ENCODE measurements around the gene CFAP53. TPM values are rescaled to one million over a fixed set of nuclear protein-coding genes. Genes with fewer than 3 reads are reported as not detected.

The CFAP53 gene
- polyA plus RNA-seq, 1 donor from 2014 or later, result 0.64 TPM

- no peak overlapping the region for H3K9ac ChIP-seq (ENCODE audit: low read length)
- no peaks in the 10 kb centered on the region for H3K36me3 ChIP-seq (ENCODE audit: insufficient read depth, low read length)
- no peaks in the 10 kb centered on the region for H3K9me2 ChIP-seq (ENCODE audit: insufficient read depth, low read length)
- H3K27me3 ChIP-seq (ENCODE audit: insufficient read depth, low read depth, low read length), result no peaks in the 10 kb centered on the region
- no peak overlapping the region for H3K27ac ChIP-seq (ENCODE audit: low read length)
- no peaks in the 10 kb centered on the region for H3K9me3 ChIP-seq (ENCODE audit: low read length)
- H3K79me2 ChIP-seq (replicated peaks; ENCODE audit: insufficient read depth, low read length), result no peaks in the 10 kb centered on the region
- no peak overlapping the region for H2AFZ ChIP-seq (ENCODE audit: low read depth, low read length)
- no peaks in the 10 kb centered on the region for H3F3A ChIP-seq (ENCODE audit: insufficient read depth, low read length, poor library complexity, severe bottlenecking)
- H4K20me1 ChIP-seq (ENCODE audit: insufficient read depth), result no peaks in the 10 kb centered on the region
- no peak overlapping the region for H3K4me2 ChIP-seq (ENCODE audit: low read length)
- TF ChIP-seq REST (IDR thresholded peaks at IDR 0.05; ENCODE audit: borderline replicate concordance) (no peak), SMC3 (conservative IDR thresholded peaks at IDR 0.05; ENCODE audit: poor library complexity) (no peak), RAD21 (conservative IDR thresholded peaks at IDR 0.05) (no peak), CTCF (IDR thresholded peaks at IDR 0.05; ENCODE audit: poor library complexity, severe bottlenecking) (no peak), EZH2 (IDR thresholded peaks at IDR 0.05; ENCODE audit: borderline replicate concordance, insufficient read depth, low read length, poor library complexity, severe bottlenecking) (no peak), MXI1 (conservative IDR thresholded peaks at IDR 0.05; ENCODE audit: poor library complexity, severe bottlenecking) (no peak), TAF1 (IDR thresholded peaks at IDR 0.05; ENCODE audit: low read depth) (no peak), POLR2AphosphoS5 (IDR thresholded peaks at IDR 0.05) (no peak), EP300 (conservative IDR thresholded peaks at IDR 0.05; ENCODE audit: poor library complexity, severe bottlenecking) (no peak)
- no peak overlapping the region for H3K4me3 ChIP-seq (ENCODE audit: low read length)
These were observed 82.7 kb downstream of the CFAP53 start for GRCh38 chr18:50183556-50183955.

- Histone ChIP-seq H3K36me3 (ENCODE audit: insufficient read depth, low read length) (no peaks in the 10 kb centered on the region), H3K27ac (ENCODE audit: low read length) (no peak overlapping the region), H4K20me1 (ENCODE audit: insufficient read depth) (no peaks in the 10 kb centered on the region), H3F3A (ENCODE audit: insufficient read depth, low read length, poor library complexity, severe bottlenecking) (no peaks in the 10 kb centered on the region), H3K79me2 (replicated peaks; ENCODE audit: insufficient read depth, low read length) (no peaks in the 10 kb centered on the region), H3K9me3 (ENCODE audit: low read length) (no peaks in the 10 kb centered on the region), H3K9me2 (ENCODE audit: insufficient read depth, low read length) (no peaks in the 10 kb centered on the region), H3K9ac (ENCODE audit: low read length) (no peak overlapping the region), H3K4me3 (ENCODE audit: low read length) (no peak overlapping the region), H3K4me2 (ENCODE audit: low read length) (no peak overlapping the region), H3K27me3 (ENCODE audit: insufficient read depth, low read depth, low read length) (no peaks in the 10 kb centered on the region), H2AFZ (ENCODE audit: low read depth, low read length) (no peak overlapping the region)
- no peak for TF ChIP-seq SMC3 (conservative IDR thresholded peaks at IDR 0.05; ENCODE audit: poor library complexity)
- TF ChIP-seq MXI1 (conservative IDR thresholded peaks at IDR 0.05; ENCODE audit: poor library complexity, severe bottlenecking), result no peak
- TF ChIP-seq EZH2 (IDR thresholded peaks at IDR 0.05; ENCODE audit: borderline replicate concordance, insufficient read depth, low read length, poor library complexity, severe bottlenecking), result no peak
- TF ChIP-seq CTCF (IDR thresholded peaks at IDR 0.05; ENCODE audit: poor library complexity, severe bottlenecking), result no peak
- no peak for TF ChIP-seq TAF1 (IDR thresholded peaks at IDR 0.05; ENCODE audit: low read depth)
- TF ChIP-seq REST (IDR thresholded peaks at IDR 0.05; ENCODE audit: borderline replicate concordance), result no peak
- TF ChIP-seq EP300 (conservative IDR thresholded peaks at IDR 0.05; ENCODE audit: poor library complexity, severe bottlenecking), result no peak
- TF ChIP-seq RAD21 (conservative IDR thresholded peaks at IDR 0.05), result no peak
- TF ChIP-seq POLR2AphosphoS5 (IDR thresholded peaks at IDR 0.05), result no peak
These were observed 83.8 kb downstream of the CFAP53 start for GRCh38 chr18:50182511-50182910.
